K562 (cell line): ENCODE results near the gene NENF. TPM values are rescaled to one million over a fixed set of nuclear protein-coding genes. Genes with fewer than 3 reads are reported as not detected.

Experiments used
- E2F8 ChIP-seq: fragments of 450-650 bp; IDR thresholded peaks from 2 replicates; pipeline ENCODE4 v1.7.1; 2018; ENCODE audit warnings: mild to moderate bottlenecking, low read depth; ENCODE audit not compliant: partially characterized antibody
- JUNB ChIP-seq: fragments of 450-650 bp; formaldehyde crosslinking; conservative IDR thresholded peaks from 2 replicates; pipeline ENCODE4 v1.4.0; 2020; ENCODE audit warnings: mild to moderate bottlenecking
- RCOR1 ChIP-seq, 2 experiments: IDR thresholded peaks; 2 replicates each; pipeline ENCODE4 v1.6.1; 2012; ENCODE audit warnings: low read depth in 2 of 2, low read length in 2 of 2, borderline replicate concordance in 1 of 2, improper control_type of control experiment in 1 of 2
- RUNX1 ChIP-seq: sonication (generic); IDR thresholded peaks from 2 replicates; pipeline ENCODE4 v1.6.1; 2016; ENCODE audit warnings: antibody characterized with exemption, low read depth
- TCFL5 ChIP-seq: fragments of 250-450 bp; sonication (Bioruptor Pico); conservative IDR thresholded peaks from 2 replicates; pipeline ENCODE4 v1.6.1; 2021; ENCODE audit warnings: mild to moderate bottlenecking, moderate library complexity, matching md5 sums
- ZNF609 ChIP-seq: sonication (generic); formaldehyde crosslinking; IDR thresholded peaks from 2 replicates; pipeline ENCODE4 v1.8.1; 2023; ENCODE audit warnings: missing genetic modification reagents, mild to moderate bottlenecking, borderline replicate concordance
- polyA plus RNA-seq, 8 experiments: library from polyadenylated mRNA; depleted of rRNA in 4 of 8; stranded (reverse) in 5 of 8; unstranded in 3 of 8; fragments of >200 nt; fragmentation: Nextera tagmentation in 2 of 8; fragmentation: Illumina TruSeq in 1 of 8; extraction: Ambion mirVana in 2 of 8; extraction: Trizol in 1 of 8; gene quantifications; 2 replicates each; pipeline versions ENCODE4 v1.2.1 to v1.2.3, GENCODE V29; 2011 to 2014; ENCODE audit warnings: inconsistent platforms in 1 of 8, missing spikeins in 1 of 8
- total RNA-seq, 7 experiments: library from RNA; depleted of rRNA in 6 of 7; stranded (reverse); fragments of >200 nt in 6 of 7; fragmentation: Illumina TruSeq in 2 of 7; extraction: Trizol in 2 of 7; gene quantifications; 2 replicates each; pipeline versions ENCODE4 v1.2.1 to v1.2.3, GENCODE V29; 2011 to 2021; ENCODE audit warnings: low replicate concordance in 1 of 7
- TF ChIP-seq, protein P1 (sequence below): sonication (generic); formaldehyde crosslinking; IDR thresholded peaks from 2 replicates; pipeline ENCODE4 v1.8.0; 2022; ENCODE audit warnings: mild to moderate bottlenecking, missing genetic modification reagents

Gene NENF
- total and polyA plus RNA-seq, 9 of the 15 experiments (the other 6 are each of a cell fraction or from before 2014, with no cell fraction given): 6.1 to 100 (median 72.8) TPM

- TF ChIP-seq, protein P1, sequence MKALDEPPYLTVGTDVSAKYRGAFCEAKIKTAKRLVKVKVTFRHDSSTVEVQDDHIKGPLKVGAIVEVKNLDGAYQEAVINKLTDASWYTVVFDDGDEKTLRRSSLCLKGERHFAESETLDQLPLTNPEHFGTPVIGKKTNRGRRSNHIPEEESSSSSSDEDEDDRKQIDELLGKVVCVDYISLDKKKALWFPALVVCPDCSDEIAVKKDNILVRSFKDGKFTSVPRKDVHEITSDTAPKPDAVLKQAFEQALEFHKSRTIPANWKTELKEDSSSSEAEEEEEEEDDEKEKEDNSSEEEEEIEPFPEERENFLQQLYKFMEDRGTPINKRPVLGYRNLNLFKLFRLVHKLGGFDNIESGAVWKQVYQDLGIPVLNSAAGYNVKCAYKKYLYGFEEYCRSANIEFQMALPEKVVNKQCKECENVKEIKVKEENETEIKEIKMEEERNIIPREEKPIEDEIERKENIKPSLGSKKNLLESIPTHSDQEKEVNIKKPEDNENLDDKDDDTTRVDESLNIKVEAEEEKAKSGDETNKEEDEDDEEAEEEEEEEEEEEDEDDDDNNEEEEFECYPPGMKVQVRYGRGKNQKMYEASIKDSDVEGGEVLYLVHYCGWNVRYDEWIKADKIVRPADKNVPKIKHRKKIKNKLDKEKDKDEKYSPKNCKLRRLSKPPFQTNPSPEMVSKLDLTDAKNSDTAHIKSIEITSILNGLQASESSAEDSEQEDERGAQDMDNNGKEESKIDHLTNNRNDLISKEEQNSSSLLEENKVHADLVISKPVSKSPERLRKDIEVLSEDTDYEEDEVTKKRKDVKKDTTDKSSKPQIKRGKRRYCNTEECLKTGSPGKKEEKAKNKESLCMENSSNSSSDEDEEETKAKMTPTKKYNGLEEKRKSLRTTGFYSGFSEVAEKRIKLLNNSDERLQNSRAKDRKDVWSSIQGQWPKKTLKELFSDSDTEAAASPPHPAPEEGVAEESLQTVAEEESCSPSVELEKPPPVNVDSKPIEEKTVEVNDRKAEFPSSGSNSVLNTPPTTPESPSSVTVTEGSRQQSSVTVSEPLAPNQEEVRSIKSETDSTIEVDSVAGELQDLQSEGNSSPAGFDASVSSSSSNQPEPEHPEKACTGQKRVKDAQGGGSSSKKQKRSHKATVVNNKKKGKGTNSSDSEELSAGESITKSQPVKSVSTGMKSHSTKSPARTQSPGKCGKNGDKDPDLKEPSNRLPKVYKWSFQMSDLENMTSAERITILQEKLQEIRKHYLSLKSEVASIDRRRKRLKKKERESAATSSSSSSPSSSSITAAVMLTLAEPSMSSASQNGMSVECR: no peak
- TF ChIP-seq E2F8 (peak; percentile 33), RCOR1 (IDR thresholded peaks at IDR 0.05; ENCODE audit: borderline replicate concordance in 1 of 2, low read depth in 2 of 2, low read length in 2 of 2) (peak in 1 of 2 experiments; percentile 74; a peak in 2 of 4 replicates), ZNF609 (CRISPR knock-in tag) (no peak), TCFL5 (CRISPR knock-in tag) (no peak), RUNX1 (no peak), JUNB (CRISPR knock-in tag) (peak; percentile 49; the same call in 1 of the 2 replicates)
Observed at GRCh38 chr1:212488436-212489283, 55.9 kb downstream of the NENF start (continued).
